ENCODE results near the gene CDC6. TPM values are rescaled to one million over a fixed set of nuclear protein-coding genes. Genes with fewer than 3 reads are reported as not detected.
A peak's percentile ranks its signal among the peaks of the same experiment; 100 is the strongest.

CDC6 gene
- total RNA-seq, 2 experiments from 2014 or later, result 103 to 110 TPM

DNA sequence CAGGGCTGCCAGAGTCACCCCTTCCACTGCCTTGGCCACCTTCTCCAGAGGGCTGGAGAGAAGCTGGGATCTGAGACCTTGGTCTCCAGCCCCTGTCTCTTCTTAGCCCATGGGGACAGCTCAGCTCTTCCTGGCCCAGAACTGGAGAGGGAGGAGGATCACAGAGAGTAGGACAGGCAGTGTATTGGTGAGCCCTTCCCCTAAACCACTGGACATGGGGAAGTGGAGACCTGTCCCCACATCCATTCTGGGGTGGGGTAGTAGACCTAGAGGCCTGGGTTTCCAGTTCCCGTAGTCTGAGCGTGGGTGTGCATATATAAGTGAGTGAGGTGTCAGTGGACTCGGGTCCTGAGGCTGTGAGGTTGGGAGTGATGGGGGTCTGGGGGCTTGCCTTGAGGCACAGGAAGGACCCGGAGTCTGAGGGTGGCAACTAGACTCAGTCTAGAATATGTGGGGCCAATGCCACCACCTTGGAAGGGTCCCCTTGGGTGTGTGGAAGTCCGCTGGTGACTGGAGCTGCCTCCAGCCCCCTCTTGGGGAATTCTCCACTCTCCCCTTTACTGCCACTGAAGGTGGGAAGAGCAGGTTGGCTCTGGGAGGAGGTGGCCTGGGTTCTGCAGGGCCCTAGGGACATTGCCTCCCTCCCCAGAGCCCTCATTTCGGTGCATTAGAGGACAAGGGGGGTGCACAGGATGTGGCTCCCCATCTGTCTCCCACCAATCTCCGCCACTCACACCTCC is 56.9 kb downstream of the CDC6 start:
- Mint-ChIP-seq H3K9me3 (ENCODE audit: insufficient read depth) (no peaks in the 10 kb centered on the region), H3K27ac (peak overlapping the region; percentile 80), H3K27me3 (ENCODE audit: low read depth) (no peaks in the 10 kb centered on the region), H3K36me3 (ENCODE audit: low read depth) (peaks cover 51% of the 10 kb centered on the region), H3K4me3 (peak overlapping the region; percentile 66), H3K4me1 (ENCODE audit: low read depth) (peaks cover 86% of the 10 kb centered on the region)
- ChIA-PET CTCF (interaction anchor here (0.6 to 2.5 kb wide), 11 partner anchors 10 to 188 kb away, joined by 3 to 16 read pairs (median 5); no protein-coding TSS in a partner anchor), POLR2A (interaction anchor here (1.5 kb wide), 1 partner anchor 37 kb away, joined by 4 read pairs; no protein-coding TSS in a partner anchor)
- ATAC-seq, result no peak
- DNase-seq, result no peak

DNA sequence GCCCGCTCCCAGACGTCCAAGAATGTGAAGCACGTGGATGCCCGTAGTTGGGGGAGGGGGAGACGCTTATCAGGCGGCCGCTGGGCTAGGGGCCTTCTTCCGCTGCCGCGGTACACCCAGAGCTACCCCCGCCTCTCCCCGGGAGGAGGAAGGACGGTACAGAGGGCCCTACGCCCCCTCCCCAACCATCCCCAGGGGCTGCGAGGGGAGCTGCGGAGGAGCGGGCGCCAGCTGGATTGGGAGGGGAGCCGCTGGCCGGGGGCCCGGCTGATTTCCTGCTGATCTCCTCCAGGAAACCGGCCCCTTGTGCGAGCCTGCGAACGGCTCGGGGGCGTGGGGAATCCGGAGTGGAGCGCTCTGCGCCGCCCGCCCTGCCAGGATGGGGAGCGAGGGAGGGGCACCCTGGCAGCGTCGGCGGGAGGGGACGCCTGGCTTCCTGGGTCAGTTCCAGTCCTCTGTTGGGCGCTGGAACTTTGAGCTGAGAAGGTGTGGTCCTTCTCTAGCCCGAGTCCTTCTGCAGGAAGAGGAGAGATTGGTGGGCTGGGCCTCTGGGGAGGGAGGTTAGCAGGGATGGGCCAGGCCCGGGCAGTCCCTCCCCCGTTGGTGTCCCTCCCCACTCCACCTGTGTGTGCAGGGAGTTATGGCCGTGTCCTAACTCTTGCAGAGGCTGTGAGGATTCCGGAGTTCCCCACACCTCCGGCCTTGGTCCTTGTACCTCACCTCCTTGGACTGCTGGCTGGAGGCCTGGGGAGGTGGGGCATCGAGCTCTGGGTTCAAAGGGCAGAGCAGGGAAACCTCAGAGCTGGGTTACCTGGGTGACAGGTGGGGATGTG is 57.7 kb downstream of the CDC6 start:
- DNase-seq (peak; percentile 44), ATAC-seq (peak; percentile 24)
- Mint-ChIP-seq H3K9me3 (ENCODE audit: insufficient read depth) (no peaks in the 10 kb centered on the region), H3K36me3 (ENCODE audit: low read depth) (peaks cover 49% of the 10 kb centered on the region), H3K4me1 (ENCODE audit: low read depth) (peaks cover 86% of the 10 kb centered on the region), H3K27ac (peak overlapping the region; percentile 80), H3K27me3 (ENCODE audit: low read depth) (no peaks in the 10 kb centered on the region), H3K4me3 (peak overlapping the region; percentile 66)
- ChIA-PET POLR2A (interaction anchor here (1.0 to 1.5 kb wide), 5 partner anchors 20 to 56 kb away, joined by 3 to 6 read pairs (median 5); no protein-coding TSS in a partner anchor), CTCF (interaction anchor here (0.6 to 2.0 kb wide), 9 partner anchors 9 to 111 kb away, joined by 3 to 16 read pairs (median 4); no protein-coding TSS in a partner anchor)

DNA sequence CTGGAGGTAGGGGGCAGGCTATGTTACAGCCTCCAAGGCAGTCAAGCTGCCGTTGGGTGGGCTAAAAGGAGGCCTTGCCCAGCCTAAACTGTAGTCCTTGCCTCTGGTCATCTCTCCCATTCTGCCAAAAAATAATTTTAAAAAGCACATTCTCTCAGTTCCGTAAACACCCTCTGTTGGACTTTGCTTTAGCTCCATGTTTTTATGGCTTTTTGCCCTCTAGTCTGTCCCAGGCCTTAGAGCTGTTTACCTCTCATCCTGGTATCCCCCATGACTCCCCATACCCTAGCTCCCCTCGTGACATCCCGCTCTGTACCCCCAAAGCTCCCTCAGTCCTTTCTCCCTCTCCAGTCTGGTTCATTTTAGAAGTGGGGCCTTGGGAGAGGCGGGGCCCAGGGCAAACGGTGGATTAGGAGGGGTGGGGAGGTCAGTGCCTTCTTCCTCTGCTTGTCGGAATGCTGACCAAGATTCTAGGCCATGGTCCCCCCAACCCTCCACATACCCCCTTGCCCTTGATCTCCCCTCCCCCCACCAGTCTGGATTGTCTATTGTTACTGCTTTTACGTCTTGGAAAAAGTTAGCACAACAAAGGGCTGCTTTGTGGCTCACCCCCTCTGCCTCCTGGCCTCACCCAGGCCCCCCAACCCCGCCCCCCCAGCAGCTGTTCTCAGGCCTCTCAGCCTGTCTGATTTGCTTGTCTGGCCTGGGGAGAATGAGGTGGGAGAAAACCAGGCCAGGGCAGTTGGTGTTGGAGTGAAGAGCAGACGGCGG is 58.5 kb downstream of the CDC6 start:
- no peaks in the 10 kb centered on the region for H3K9me3 Mint-ChIP-seq (ENCODE audit: insufficient read depth)
- DNase-seq, result no peak
- ChIA-PET POLR2A (interaction anchor here (1.0 to 1.5 kb wide), 5 partner anchors 21 to 57 kb away, joined by 3 to 6 read pairs (median 5); no protein-coding TSS in a partner anchor), CTCF (interaction anchor here (0.9 to 2.0 kb wide), 8 partner anchors 8 to 43 kb away, joined by 3 to 16 read pairs (median 4); no protein-coding TSS in a partner anchor)
- H3K27ac Mint-ChIP-seq, result peak overlapping the region; percentile 79
- ATAC-seq, result no peak
- H3K36me3 Mint-ChIP-seq (ENCODE audit: low read depth), result peaks cover 47% of the 10 kb centered on the region
- H3K27me3 Mint-ChIP-seq (ENCODE audit: low read depth), result no peaks in the 10 kb centered on the region
- H3K4me3 Mint-ChIP-seq, result peak overlapping the region; percentile 25
- H3K4me1 Mint-ChIP-seq (ENCODE audit: low read depth), result peaks cover 82% of the 10 kb centered on the region

- H3K9me3 Mint-ChIP-seq (ENCODE audit: insufficient read depth), result no peaks in the 10 kb centered on the region
- H3K27ac Mint-ChIP-seq, result peak overlapping the region; percentile 83
- no peak overlapping the region for H3K4me3 Mint-ChIP-seq
- H3K36me3 Mint-ChIP-seq (ENCODE audit: low read depth), result peaks cover 47% of the 10 kb centered on the region
- H3K27me3 Mint-ChIP-seq (ENCODE audit: low read depth), result no peaks in the 10 kb centered on the region
- ChIA-PET CTCF (interaction anchor here (1.0 to 9.6 kb wide), 5 partner anchors 8 to 44 kb away, joined by 3 to 304 read pairs (median 8); partner anchors contain the start of gene RARA), POLR2A (interaction anchor here (1.3 kb wide), 1 partner anchor 21 kb away, joined by 6 read pairs; no protein-coding TSS in a partner anchor)
- H3K4me1 Mint-ChIP-seq (ENCODE audit: low read depth), result peaks cover 86% of the 10 kb centered on the region
- DNase-seq (no peak), ATAC-seq (no peak)
Observed at GRCh38 chr17:40346765-40347158, 59.1 kb downstream of the CDC6 start.

GRCh38 chr17:40347319-40348135 is 59.8 kb downstream of the CDC6 start:
- peaks cover 93% of the 10 kb centered on the region for H3K4me1 Mint-ChIP-seq (ENCODE audit: low read depth)
- POLR2A ChIA-PET, result interaction anchor here (0.9 to 1.6 kb wide), 2 partner anchors 25 to 26 kb away, joined by 3 to 4 read pairs; no protein-coding TSS in a partner anchor
- DNase-seq (no peak), ATAC-seq (no peak)
- H3K9me3 Mint-ChIP-seq (ENCODE audit: insufficient read depth), result no peaks in the 10 kb centered on the region
- peak overlapping the region; percentile 83 for H3K27ac Mint-ChIP-seq
- peak overlapping the region; percentile 25 for H3K4me3 Mint-ChIP-seq
- no peaks in the 10 kb centered on the region for H3K27me3 Mint-ChIP-seq (ENCODE audit: low read depth)
- CTCF ChIA-PET, result interaction anchor here (1.0 to 9.6 kb wide), 6 partner anchors 8 to 43 kb away, joined by 3 to 304 read pairs (median 5); partner anchors contain the start of gene RARA
- H3K36me3 Mint-ChIP-seq (ENCODE audit: low read depth), result peaks cover 54% of the 10 kb centered on the region

- DNase-seq (no peak), ATAC-seq (no peak)
- Mint-ChIP-seq H3K27ac (peak overlapping the region; percentile 79), H3K9me3 (ENCODE audit: insufficient read depth) (no peaks in the 10 kb centered on the region), H3K36me3 (ENCODE audit: low read depth) (peaks cover 53% of the 10 kb centered on the region), H3K4me3 (no peak overlapping the region), H3K4me1 (ENCODE audit: low read depth) (peaks cover 93% of the 10 kb centered on the region), H3K27me3 (ENCODE audit: low read depth) (no peaks in the 10 kb centered on the region)
- ChIA-PET POLR2A (interaction anchor here (0.9 to 1.6 kb wide), 2 partner anchors 25 to 26 kb away, joined by 3 to 4 read pairs; no protein-coding TSS in a partner anchor), CTCF (interaction anchor here (1.0 to 9.6 kb wide), 5 partner anchors 10 to 43 kb away, joined by 3 to 304 read pairs (median 7); partner anchors contain the start of gene RARA)
Observed at GRCh38 chr17:40348136-40348504, 60.4 kb downstream of the CDC6 start.

GRCh38 chr17:40348562-40349476 is 61.1 kb downstream of the CDC6 start:
- ChIA-PET CTCF (interaction anchor here (0.6 to 9.6 kb wide), 5 partner anchors 9 to 44 kb away, joined by 3 to 304 read pairs (median 7); partner anchors contain the start of gene RARA), POLR2A (interaction anchor here (0.9 to 1.6 kb wide), 2 partner anchors 26 to 27 kb away, joined by 3 to 4 read pairs; no protein-coding TSS in a partner anchor)
- no peak for ATAC-seq
- H3K36me3 Mint-ChIP-seq (ENCODE audit: low read depth), result peaks cover 50% of the 10 kb centered on the region
- H3K4me1 Mint-ChIP-seq (ENCODE audit: low read depth), result peaks cover 87% of the 10 kb centered on the region
- peak overlapping the region; percentile 77 for H3K27ac Mint-ChIP-seq
- no peaks in the 10 kb centered on the region for H3K27me3 Mint-ChIP-seq (ENCODE audit: low read depth)
- no peaks in the 10 kb centered on the region for H3K9me3 Mint-ChIP-seq (ENCODE audit: insufficient read depth)
- DNase-seq, result no peak
- no peak overlapping the region for H3K4me3 Mint-ChIP-seq

- peak overlapping the region; percentile 77 for H3K27ac Mint-ChIP-seq
- ATAC-seq (no peak), DNase-seq (no peak)
- H3K36me3 Mint-ChIP-seq (ENCODE audit: low read depth), result peaks cover 49% of the 10 kb centered on the region
- H3K4me3 Mint-ChIP-seq, result no peak overlapping the region
- peaks cover 83% of the 10 kb centered on the region for H3K4me1 Mint-ChIP-seq (ENCODE audit: low read depth)
- H3K9me3 Mint-ChIP-seq (ENCODE audit: insufficient read depth), result no peaks in the 10 kb centered on the region
- CTCF ChIA-PET, result interaction anchor here (9.6 kb wide), 1 partner anchor 45 kb away, joined by 304 read pairs; the partner anchor contains the start of gene RARA
- POLR2A ChIA-PET, result interaction anchor here (1.6 kb wide), 1 partner anchor 27 kb away, joined by 4 read pairs; no protein-coding TSS in a partner anchor
- H3K27me3 Mint-ChIP-seq (ENCODE audit: low read depth), result no peaks in the 10 kb centered on the region
Observed at GRCh38 chr17:40349477-40349894, 61.8 kb downstream of the CDC6 start.

- H3K27ac Mint-ChIP-seq, result peak overlapping the region; percentile 20
Observed at GRCh38 chr17:40349895-40350688, 62.4 kb downstream of the CDC6 start.

More at GRCh38 chr17:40349895-40350688, 62.4 kb downstream of the CDC6 start:
- CTCF ChIA-PET, result interaction anchor here (6.6 to 9.6 kb wide), 2 partner anchors 32 to 45 kb away, joined by 54 to 304 read pairs; partner anchors contain the start of gene RARA
- H3K27me3 Mint-ChIP-seq (ENCODE audit: low read depth), result no peaks in the 10 kb centered on the region
- POLR2A ChIA-PET, result interaction anchor here (0.8 kb wide), 1 partner anchor 27 kb away, joined by 3 read pairs; no protein-coding TSS in a partner anchor
- ATAC-seq, result no peak
- no peak for DNase-seq
- H3K36me3 Mint-ChIP-seq (ENCODE audit: low read depth), result peaks cover 51% of the 10 kb centered on the region
- peaks cover 80% of the 10 kb centered on the region for H3K4me1 Mint-ChIP-seq (ENCODE audit: low read depth)
- no peak overlapping the region for H3K4me3 Mint-ChIP-seq
- H3K9me3 Mint-ChIP-seq (ENCODE audit: insufficient read depth), result no peaks in the 10 kb centered on the region
